Uterus (tissue), 4 donors: ENCODE results near the gene MECP2. TPM values are rescaled to one million over a fixed set of nuclear protein-coding genes. Genes with fewer than 3 reads are reported as not detected.

ENCODE experiments used
- DNase-seq, 2 donors: peaks; one replicate each; pipeline ENCODE4 v3.0.0-alpha.2; 2019 to 2020
- H3K27ac ChIP-seq, 2 donors: fragments of 200-600 bp; sonication (generic); 1 replicate in 1 of 2; 2 replicates in 1 of 2; pipeline ENCODE4 v1.5.1; 2016 to 2018
- H3K27me3 ChIP-seq, 2 donors: fragments of 200-600 bp; sonication (generic); one replicate each; pipeline ENCODE4 v1.5.1; 2018 to 2019; ENCODE audit warnings: control low read depth in 1 of 2
- H3K36me3 ChIP-seq, 2 donors: fragments of 200-600 bp; sonication (generic); one replicate each; pipeline ENCODE4 v1.5.1; 2019; ENCODE audit warnings: control low read depth in 1 of 2
- H3K4me1 ChIP-seq, 2 donors: fragments of 200-600 bp; sonication (generic); one replicate each; pipeline ENCODE4 v1.5.1; 2018 to 2019; ENCODE audit warnings: control low read depth in 1 of 2
- H3K4me3 ChIP-seq, 2 donors: fragments of 200-600 bp; sonication (generic); 1 replicate in 1 of 2; 2 replicates in 1 of 2; pipeline ENCODE4 v1.5.1; 2018 to 2019; ENCODE audit warnings: mild to moderate bottlenecking in 1 of 2
- H3K9me3 ChIP-seq, 2 donors: fragments of 200-600 bp; sonication (generic); one replicate each; pipeline ENCODE4 v1.5.1; 2019; ENCODE audit warnings: control low read depth in 1 of 2
- POLR2A ChIP-seq, 2 donors: fragments of 450-650 bp; IDR thresholded peaks; one replicate each; pipeline ENCODE4 v1.6.1; 2016; ENCODE audit warnings: antibody characterized with exemption in 2 of 2, mild to moderate bottlenecking in 1 of 2, moderate library complexity in 1 of 2
- intact Hi-C: fragments of 100-400 bp; cut with DNase I; formaldehyde crosslinking; loops from one replicate; pipeline ENCODE4 v1.15.1; 2023; ENCODE audit warnings: low total_unique reads
- total RNA-seq, 4 donors: library from RNA; depleted of rRNA in 3 of 4; stranded (reverse); fragments of >200 nt in 3 of 4; gene quantifications; one replicate each; pipeline versions ENCODE4 v1.1.0 to v1.2.4, GENCODE V29; 2014 to 2023
- TF ChIP-seq, protein P1 (sequence below), 4 experiments: fragments of 200-600 bp in 2 of 4; fragments of 450-650 bp in 2 of 4; sonication (generic) in 2 of 4; IDR thresholded peaks; one replicate each; pipeline ENCODE4 v1.5.1; 2016 to 2019; ENCODE audit warnings: antibody characterized with exemption in 4 of 4, mild to moderate bottlenecking in 2 of 4, moderate library complexity in 1 of 4
- donor health status: DM: yes; HTN: yes; CAD: no.

The MECP2 gene
- total RNA-seq, 4 donors from 2014 or later: 29.7 to 106 (median 50.6) TPM

DNA sequence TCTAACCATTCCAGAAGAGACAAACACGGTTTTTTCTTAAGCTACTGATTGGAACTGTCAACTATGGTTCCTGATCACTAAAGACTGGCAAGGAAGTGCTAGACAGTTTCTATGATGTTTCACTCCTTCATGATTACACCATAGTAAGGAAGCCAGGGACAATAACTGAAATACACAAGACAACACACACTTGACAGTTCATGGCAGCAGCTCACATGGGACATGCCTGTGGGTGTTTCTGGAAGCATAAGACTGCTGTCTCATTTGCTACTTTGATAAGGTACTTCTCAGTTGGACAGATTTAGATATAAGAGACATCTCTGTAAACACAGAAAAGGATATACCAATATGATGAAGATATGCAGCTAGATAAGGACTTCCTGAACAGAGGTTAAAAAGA is 69.5 kb downstream of the MECP2 start:
- Histone ChIP-seq H3K27ac (no peak overlapping the region), H3K27me3 (no peaks in the 10 kb centered on the region), H3K4me3 (no peak overlapping the region), H3K36me3 (no peaks in the 10 kb centered on the region), H3K9me3 (no peaks in the 10 kb centered on the region), H3K4me1 (no peaks in the 10 kb centered on the region)
- TF ChIP-seq, protein P1, sequence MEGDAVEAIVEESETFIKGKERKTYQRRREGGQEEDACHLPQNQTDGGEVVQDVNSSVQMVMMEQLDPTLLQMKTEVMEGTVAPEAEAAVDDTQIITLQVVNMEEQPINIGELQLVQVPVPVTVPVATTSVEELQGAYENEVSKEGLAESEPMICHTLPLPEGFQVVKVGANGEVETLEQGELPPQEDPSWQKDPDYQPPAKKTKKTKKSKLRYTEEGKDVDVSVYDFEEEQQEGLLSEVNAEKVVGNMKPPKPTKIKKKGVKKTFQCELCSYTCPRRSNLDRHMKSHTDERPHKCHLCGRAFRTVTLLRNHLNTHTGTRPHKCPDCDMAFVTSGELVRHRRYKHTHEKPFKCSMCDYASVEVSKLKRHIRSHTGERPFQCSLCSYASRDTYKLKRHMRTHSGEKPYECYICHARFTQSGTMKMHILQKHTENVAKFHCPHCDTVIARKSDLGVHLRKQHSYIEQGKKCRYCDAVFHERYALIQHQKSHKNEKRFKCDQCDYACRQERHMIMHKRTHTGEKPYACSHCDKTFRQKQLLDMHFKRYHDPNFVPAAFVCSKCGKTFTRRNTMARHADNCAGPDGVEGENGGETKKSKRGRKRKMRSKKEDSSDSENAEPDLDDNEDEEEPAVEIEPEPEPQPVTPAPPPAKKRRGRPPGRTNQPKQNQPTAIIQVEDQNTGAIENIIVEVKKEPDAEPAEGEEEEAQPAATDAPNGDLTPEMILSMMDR (IDR thresholded peaks at IDR 0.05): no peak
- no peak for TF ChIP-seq POLR2A (IDR thresholded peaks at IDR 0.05)
- no peak for DNase-seq
- intact Hi-C loops: no loop called here

DNA sequence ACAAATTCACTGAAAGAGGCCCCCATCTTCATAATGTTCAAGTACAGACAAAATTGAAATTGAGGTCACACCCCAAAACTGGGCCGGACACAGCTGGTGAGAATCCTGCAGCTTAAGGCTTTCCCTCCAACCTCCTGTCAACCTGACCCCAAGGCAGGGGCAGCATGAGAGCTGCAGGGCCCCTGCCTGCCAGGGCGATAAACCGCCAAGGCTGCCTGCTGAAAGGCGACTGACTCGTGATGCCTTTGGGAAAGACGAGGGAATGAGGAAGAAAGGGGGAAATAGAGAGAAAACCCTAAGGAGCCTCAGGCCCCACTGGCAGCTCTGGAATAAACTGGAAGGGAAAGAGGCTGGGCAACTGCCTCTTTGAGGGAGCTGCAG is 70.5 kb downstream of the MECP2 start:
- Histone ChIP-seq H3K9me3 (no peaks in the 10 kb centered on the region), H3K4me1 (no peaks in the 10 kb centered on the region), H3K36me3 (no peaks in the 10 kb centered on the region), H3K4me3 (no peak overlapping the region), H3K27ac (no peak overlapping the region), H3K27me3 (no peaks in the 10 kb centered on the region)
- intact Hi-C loops: no loop called here
- no peak for DNase-seq
- TF ChIP-seq, protein P1 (IDR thresholded peaks at IDR 0.05): no peak

GRCh38 chrX:154026136-154027021 is 71.1 kb downstream of the MECP2 start:
- TF ChIP-seq, protein P1 (IDR thresholded peaks at IDR 0.05): no peak
- no peak for TF ChIP-seq POLR2A (IDR thresholded peaks at IDR 0.05)
- intact Hi-C loops: no loop called here
- no peaks in the 10 kb centered on the region for H3K27me3 ChIP-seq
- H3K27ac ChIP-seq: no peak overlapping the region
- H3K4me3 ChIP-seq: no peak overlapping the region
- DNase-seq: no peak
- H3K36me3 ChIP-seq: no peaks in the 10 kb centered on the region
- H3K4me1 ChIP-seq: no peaks in the 10 kb centered on the region
- H3K9me3 ChIP-seq: no peaks in the 10 kb centered on the region

GRCh38 chrX:154025230-154025629 is 72.3 kb downstream of the MECP2 start:
- no peaks in the 10 kb centered on the region for H3K36me3 ChIP-seq
- H3K27ac ChIP-seq: no peak overlapping the region
- no peak for DNase-seq
- H3K27me3 ChIP-seq: no peaks in the 10 kb centered on the region
- H3K9me3 ChIP-seq: no peaks in the 10 kb centered on the region
- TF ChIP-seq POLR2A (IDR thresholded peaks at IDR 0.05): no peak
- TF ChIP-seq, protein P1 (IDR thresholded peaks at IDR 0.05): no peak
- no peak overlapping the region for H3K4me3 ChIP-seq
- intact Hi-C loops: no loop called here
- no peaks in the 10 kb centered on the region for H3K4me1 ChIP-seq

- intact Hi-C loops: no loop called here
- no peaks in the 10 kb centered on the region for H3K9me3 ChIP-seq
- H3K27ac ChIP-seq: no peak overlapping the region
- DNase-seq: no peak
- H3K4me1 ChIP-seq: no peaks in the 10 kb centered on the region
- H3K27me3 ChIP-seq: no peaks in the 10 kb centered on the region
- no peak for TF ChIP-seq POLR2A (IDR thresholded peaks at IDR 0.05)
- TF ChIP-seq, protein P1 (IDR thresholded peaks at IDR 0.05): no peak
- no peaks in the 10 kb centered on the region for H3K36me3 ChIP-seq
- no peak overlapping the region for H3K4me3 ChIP-seq
These were observed 73.2 kb downstream of the MECP2 start for GRCh38 chrX:154024271-154024670.
